ENCODE data around the gene SPI1. TPM values are rescaled to one million over a fixed set of nuclear protein-coding genes. Genes with fewer than 3 reads are reported as not detected.

Gene SPI1
- total and polyA plus RNA-seq, 8 donors, result 1.0 to 24.2 (median 5.6) TPM

GRCh38 chr11:47357985-47358730 is 20.2 kb downstream of the SPI1 start:
- no peaks in the 10 kb centered on the region for H3K4me1 ChIP-seq
- H3K27ac ChIP-seq, result no peak overlapping the region
- ATAC-seq (no peak), DNase-seq (no peak), FAIRE-seq (no peak)
- WGBS, 2 donors, result 80 to 88% methylated on average over 6 of the region's 6 CpGs
- H3K27me3 ChIP-seq, result no peaks in the 10 kb centered on the region
- TF ChIP-seq, protein P1, sequence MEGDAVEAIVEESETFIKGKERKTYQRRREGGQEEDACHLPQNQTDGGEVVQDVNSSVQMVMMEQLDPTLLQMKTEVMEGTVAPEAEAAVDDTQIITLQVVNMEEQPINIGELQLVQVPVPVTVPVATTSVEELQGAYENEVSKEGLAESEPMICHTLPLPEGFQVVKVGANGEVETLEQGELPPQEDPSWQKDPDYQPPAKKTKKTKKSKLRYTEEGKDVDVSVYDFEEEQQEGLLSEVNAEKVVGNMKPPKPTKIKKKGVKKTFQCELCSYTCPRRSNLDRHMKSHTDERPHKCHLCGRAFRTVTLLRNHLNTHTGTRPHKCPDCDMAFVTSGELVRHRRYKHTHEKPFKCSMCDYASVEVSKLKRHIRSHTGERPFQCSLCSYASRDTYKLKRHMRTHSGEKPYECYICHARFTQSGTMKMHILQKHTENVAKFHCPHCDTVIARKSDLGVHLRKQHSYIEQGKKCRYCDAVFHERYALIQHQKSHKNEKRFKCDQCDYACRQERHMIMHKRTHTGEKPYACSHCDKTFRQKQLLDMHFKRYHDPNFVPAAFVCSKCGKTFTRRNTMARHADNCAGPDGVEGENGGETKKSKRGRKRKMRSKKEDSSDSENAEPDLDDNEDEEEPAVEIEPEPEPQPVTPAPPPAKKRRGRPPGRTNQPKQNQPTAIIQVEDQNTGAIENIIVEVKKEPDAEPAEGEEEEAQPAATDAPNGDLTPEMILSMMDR (IDR thresholded peaks at IDR 0.05), result no peak
- H3K9me3 ChIP-seq, result no peaks in the 10 kb centered on the region
- no peaks in the 10 kb centered on the region for H3K36me3 ChIP-seq
- no peak overlapping the region for H3K4me3 ChIP-seq
- intact Hi-C loops (cut with DNase I), result loop anchor here in 1 of 3 donors (10.0 kb wide), 1 partner anchor 183 kb away; the partner anchor contains the start of gene ARFGAP2

GRCh38 chr11:47356998-47357329 is 21.4 kb downstream of the SPI1 start:
- Histone ChIP-seq H3K36me3 (no peaks in the 10 kb centered on the region), H3K27me3 (no peaks in the 10 kb centered on the region), H3K9me3 (no peaks in the 10 kb centered on the region), H3K4me1 (peaks cover 0 to 3% (median under 1%) of the 10 kb centered on the region in 3 donors), H3K27ac (no peak overlapping the region), H3K4me3 (no peak overlapping the region)
- ATAC-seq (no peak), FAIRE-seq (no peak), DNase-seq (no peak)
- WGBS, 2 donors, result 84 to 93% methylated on average over 1 of the region's 1 CpG
- TF ChIP-seq, protein P1 (IDR thresholded peaks at IDR 0.05), result no peak
- intact Hi-C loops (cut with DNase I), result loop anchor here in 1 of 3 donors (10.0 kb wide), 1 partner anchor 182 kb away; the partner anchor contains the start of gene ARFGAP2

GRCh38 chr11:47356129-47356997 is 22.0 kb downstream of the SPI1 start:
- no peak for ATAC-seq
- TF ChIP-seq, protein P1 (IDR thresholded peaks at IDR 0.05), result no peak
- 73 to 87% methylated on average over 9 of the region's 9 CpGs for WGBS, 2 donors
- intact Hi-C loops (cut with DNase I), result loop anchor here in 1 of 3 donors (10.0 kb wide), 1 partner anchor 182 kb away; the partner anchor contains the start of gene ARFGAP2
- Histone ChIP-seq H3K27ac (no peak overlapping the region), H3K36me3 (no peaks in the 10 kb centered on the region), H3K9me3 (no peaks in the 10 kb centered on the region), H3K4me1 (peaks cover 0 to 9% (median 7%) of the 10 kb centered on the region in 3 donors), H3K4me3 (no peak overlapping the region), H3K27me3 (no peaks in the 10 kb centered on the region)
- DNase-seq, result no peak
- no peak for FAIRE-seq

DNA sequence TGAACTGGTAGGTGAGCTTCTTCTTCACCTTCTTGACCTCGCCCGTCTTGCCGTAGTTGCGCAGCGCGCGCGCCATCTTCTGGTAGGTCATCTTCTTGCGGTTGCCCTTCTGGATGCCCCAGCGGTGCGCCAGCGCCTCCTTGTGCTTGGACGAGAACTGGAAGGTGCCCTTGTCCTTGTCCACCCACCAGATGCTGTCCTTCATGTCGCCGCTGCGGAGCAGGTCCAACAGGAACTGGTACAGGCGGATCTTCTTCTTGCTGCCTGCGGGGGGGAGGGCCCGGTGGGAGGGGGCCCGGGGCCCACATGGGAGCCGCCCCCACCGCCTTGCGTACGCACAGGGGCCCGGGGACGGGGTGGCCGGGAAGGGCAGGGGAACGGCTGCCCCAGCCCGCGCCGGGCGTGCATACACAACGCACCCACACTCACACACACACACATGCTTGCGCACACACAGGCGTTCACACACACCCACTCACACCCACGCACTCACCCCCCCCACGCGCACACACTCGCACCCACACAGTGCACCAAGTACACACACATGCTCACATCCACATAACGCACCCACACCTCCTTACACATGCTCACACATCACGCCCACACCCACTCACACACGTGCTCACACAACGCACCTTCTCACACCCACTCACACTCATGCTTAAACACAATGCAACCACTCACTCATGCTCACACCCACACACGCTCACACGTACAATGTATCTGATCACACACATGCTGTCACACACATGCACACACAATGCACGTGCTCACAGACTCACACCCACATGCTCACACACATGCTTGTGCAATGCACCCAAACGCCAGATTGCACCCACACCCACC is 22.8 kb downstream of the SPI1 start:
- TF ChIP-seq, protein P1 (IDR thresholded peaks at IDR 0.05), result peak; percentile 67 to 93 (median 86)
- Histone ChIP-seq H3K9me3 (no peaks in the 10 kb centered on the region), H3K4me1 (peaks cover 0 to 10% (median 8%) of the 10 kb centered on the region in 3 donors), H3K27ac (no peak overlapping the region), H3K27me3 (no peaks in the 10 kb centered on the region), H3K36me3 (no peaks in the 10 kb centered on the region), H3K4me3 (peak overlapping the region in 3 of 4 donors; percentile 16 to 53 (median 41))
- ATAC-seq (peak; percentile 91 to 95 (median 94)), DNase-seq (peak; percentile 94 to 99 (median 98)), FAIRE-seq (no peak)
- intact Hi-C loops (cut with DNase I), result loop anchor here in 1 of 3 donors (10.0 kb wide), 1 partner anchor 181 kb away; the partner anchor contains the start of gene ARFGAP2
- WGBS, 2 donors, result 11% methylated on average over 45 to 47 of the region's 47 CpGs
